Measurements from ENCODE around the gene PGBD4.

PGBD4 gene

DNA sequence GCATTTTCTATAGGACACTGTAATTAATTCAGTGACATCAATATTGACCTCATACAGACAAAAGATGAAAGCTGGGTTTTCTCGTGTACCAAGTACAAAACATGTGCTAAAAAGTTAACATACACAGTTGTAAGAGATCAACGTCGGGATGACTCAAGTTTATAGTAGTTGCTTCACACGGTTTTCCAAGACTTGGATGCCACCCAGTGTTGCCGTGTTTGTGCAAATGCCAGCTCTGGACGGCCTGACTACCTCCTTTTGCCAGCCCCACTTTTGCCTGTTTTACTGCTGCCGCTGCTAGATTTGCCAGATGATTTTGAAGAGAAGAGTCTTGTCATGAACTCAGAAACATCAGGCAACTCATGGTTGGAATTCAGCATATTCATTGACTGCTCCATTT is 17.8 kb upstream of the PGBD4 start:
- TF ChIP-seq, protein P1, sequence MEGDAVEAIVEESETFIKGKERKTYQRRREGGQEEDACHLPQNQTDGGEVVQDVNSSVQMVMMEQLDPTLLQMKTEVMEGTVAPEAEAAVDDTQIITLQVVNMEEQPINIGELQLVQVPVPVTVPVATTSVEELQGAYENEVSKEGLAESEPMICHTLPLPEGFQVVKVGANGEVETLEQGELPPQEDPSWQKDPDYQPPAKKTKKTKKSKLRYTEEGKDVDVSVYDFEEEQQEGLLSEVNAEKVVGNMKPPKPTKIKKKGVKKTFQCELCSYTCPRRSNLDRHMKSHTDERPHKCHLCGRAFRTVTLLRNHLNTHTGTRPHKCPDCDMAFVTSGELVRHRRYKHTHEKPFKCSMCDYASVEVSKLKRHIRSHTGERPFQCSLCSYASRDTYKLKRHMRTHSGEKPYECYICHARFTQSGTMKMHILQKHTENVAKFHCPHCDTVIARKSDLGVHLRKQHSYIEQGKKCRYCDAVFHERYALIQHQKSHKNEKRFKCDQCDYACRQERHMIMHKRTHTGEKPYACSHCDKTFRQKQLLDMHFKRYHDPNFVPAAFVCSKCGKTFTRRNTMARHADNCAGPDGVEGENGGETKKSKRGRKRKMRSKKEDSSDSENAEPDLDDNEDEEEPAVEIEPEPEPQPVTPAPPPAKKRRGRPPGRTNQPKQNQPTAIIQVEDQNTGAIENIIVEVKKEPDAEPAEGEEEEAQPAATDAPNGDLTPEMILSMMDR (conservative IDR thresholded peaks at IDR 0.05; ENCODE audit: control insufficient read depth, insufficient read depth, low read depth, low read length) = no peak
- peak; percentile 84 for DNase-seq (ENCODE audit: low read depth)
- H3K4me3 ChIP-seq (ENCODE audit: control insufficient read depth, low read depth, low read length) = no peak overlapping the region

DNA sequence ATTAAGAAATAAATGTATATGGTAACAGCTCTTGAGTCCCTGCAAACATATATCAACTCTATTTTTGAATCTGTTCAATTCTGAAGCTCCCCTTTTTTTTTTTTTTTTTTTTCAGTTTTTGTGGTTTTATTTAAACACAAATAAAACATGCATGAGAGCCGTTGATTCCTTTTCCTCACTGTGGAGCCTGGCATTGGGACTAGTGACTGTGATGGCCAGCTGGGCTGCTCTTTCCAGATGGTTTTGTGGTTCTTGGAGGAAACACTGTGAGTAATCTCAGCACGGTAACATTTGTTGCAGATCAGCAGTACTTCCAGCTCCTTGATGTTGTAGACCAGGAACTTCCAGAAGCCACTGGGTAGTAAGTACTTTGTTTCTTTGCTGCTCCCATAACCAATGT is 16.1 kb upstream of the PGBD4 start:
- peak; percentile 63 for DNase-seq (ENCODE audit: low read depth)
- no peak overlapping the region for H3K4me3 ChIP-seq (ENCODE audit: control insufficient read depth, low read depth, low read length)
- TF ChIP-seq, protein P1 (conservative IDR thresholded peaks at IDR 0.05; ENCODE audit: control insufficient read depth, insufficient read depth, low read depth, low read length) = no peak

DNA sequence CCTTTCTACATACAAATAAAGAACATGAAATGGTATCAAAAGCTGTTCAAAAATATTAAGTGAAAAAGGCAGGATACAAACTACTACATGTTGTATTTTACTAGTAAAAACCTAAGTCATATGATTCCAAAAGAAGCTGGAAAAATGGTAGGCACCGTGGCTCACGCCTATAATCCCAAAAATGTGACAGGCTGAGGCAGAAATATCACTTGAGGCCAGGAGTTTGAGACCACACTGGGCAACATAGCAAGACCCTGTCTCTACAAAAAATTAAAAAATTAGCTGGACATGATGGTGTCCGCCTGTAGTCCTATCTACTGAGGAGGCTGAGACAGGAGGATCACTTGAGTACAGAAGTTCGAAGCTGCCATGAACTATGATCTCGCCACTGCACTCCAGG is 2.0 kb upstream of the PGBD4 start:
- DNase-seq (ENCODE audit: low read depth) = no peak
- TF ChIP-seq, protein P1 (conservative IDR thresholded peaks at IDR 0.05; ENCODE audit: control insufficient read depth, insufficient read depth, low read depth, low read length) = no peak
- H3K4me3 ChIP-seq (ENCODE audit: control insufficient read depth, low read depth, low read length) = no peak overlapping the region

DNA sequence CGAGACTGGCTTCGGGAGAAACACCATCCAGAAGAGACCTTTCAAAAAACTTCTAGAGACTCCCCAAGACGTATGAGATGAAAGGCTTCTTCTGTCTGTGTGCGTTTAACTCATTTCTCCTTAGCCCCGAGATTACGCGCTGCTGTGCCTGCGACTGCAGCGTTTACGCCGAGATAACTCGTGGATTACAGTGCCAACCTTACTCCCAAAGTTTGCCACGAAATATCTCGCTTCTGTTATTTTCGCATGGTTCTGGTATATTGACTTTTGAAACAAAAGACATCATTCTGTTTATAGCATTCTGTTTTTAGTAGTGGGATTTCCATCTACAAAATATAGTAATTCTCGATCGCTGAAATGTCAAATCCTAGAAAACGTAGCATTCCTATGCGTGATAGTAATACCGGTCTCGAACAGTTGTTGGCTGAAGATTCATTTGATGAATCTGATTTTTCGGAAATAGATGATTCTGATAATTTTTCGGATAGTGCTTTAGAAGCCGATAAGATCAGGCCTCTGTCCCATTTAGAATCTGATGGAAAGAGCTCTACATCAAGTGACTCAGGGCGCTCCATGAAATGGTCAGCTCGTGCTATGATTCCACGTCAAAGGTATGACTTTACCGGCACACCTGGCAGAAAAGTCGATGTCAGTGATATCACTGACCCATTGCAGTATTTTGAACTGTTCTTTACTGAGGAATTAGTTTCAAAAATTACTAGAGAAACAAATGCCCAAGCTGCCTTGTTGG is 467 bp downstream of the PGBD4 start:
- DNase-seq (ENCODE audit: low read depth) = no peak
- TF ChIP-seq, protein P1 (conservative IDR thresholded peaks at IDR 0.05; ENCODE audit: control insufficient read depth, insufficient read depth, low read depth, low read length) = no peak
- peak overlapping the region; percentile 100 for H3K4me3 ChIP-seq (ENCODE audit: control insufficient read depth, low read depth, low read length)

DNA sequence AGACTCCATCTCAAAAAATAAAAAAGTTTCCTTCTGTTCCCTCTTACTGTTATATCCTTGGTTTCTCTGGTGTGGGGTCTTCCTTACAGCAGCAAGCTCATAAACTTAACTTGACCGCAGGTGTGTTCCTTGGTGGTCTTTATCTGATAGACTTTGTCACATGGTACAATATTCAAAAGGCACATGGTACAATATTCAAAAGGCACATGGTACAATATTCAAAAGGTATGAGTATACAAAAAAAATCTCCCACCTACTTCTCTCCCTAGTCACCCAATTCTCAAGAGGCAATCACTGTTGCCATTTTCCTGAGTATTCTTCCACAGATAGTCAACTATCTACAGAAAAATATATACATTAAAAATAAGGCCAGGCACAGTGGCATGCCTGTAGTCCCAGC is 4.5 kb downstream of the PGBD4 start:
- TF ChIP-seq, protein P1 (conservative IDR thresholded peaks at IDR 0.05; ENCODE audit: control insufficient read depth, insufficient read depth, low read depth, low read length) = no peak
- no peak for DNase-seq (ENCODE audit: low read depth)
- no peak overlapping the region for H3K4me3 ChIP-seq (ENCODE audit: control insufficient read depth, low read depth, low read length)

DNA sequence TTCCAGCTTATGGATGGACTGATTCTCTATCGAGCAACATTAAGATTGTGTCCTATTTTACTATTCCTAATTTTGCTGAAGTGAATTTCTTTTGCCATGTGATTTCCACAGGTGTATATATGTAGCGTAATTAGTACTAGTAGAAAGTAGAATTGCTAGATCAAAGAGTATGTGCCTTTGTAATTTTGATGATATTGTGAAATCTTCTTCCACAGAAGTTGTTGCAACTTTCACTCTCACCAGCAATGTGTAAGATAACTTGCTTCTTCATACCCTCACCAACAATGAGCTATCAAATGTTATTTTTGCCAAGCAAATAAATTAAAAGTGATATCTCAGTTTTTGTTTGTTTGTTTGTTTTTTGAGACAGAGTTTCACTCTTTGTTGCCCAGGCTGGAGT is 5.4 kb downstream of the PGBD4 start:
- TF ChIP-seq, protein P1 (conservative IDR thresholded peaks at IDR 0.05; ENCODE audit: control insufficient read depth, insufficient read depth, low read depth, low read length) = no peak
- H3K4me3 ChIP-seq (ENCODE audit: control insufficient read depth, low read depth, low read length) = no peak overlapping the region
- DNase-seq (ENCODE audit: low read depth) = no peak

All from fibroblast of mammary gland (primary cell).